HepG2 (cell line): ENCODE results near the gene RSPRY1.

Source experiments
- POLR2AphosphoS5 ChIP-seq: IDR thresholded peaks from 2 replicates; pipeline ENCODE4 v1.6.1; 2012; ENCODE audit warnings: low read depth, low read length
- SP1 ChIP-seq, 2 experiments: fragments of 450-650 bp in 1 of 2; sonication (generic) in 1 of 2; formaldehyde crosslinking in 1 of 2; IDR thresholded peaks; 2 replicates each; pipeline versions ENCODE4 v1.4.0 to v1.6.1; 2016 to 2020; ENCODE audit warnings: missing genetic modification reagents in 1 of 2

- TF ChIP-seq POLR2AphosphoS5 (no peak), SP1 (IDR thresholded peaks at IDR 0.05) (no peak), SP1 (CRISPR knock-in tag; IDR thresholded peaks at IDR 0.05) (no peak)
Measured at GRCh38 chr16:57157533-57157932, 28.6 kb upstream of the RSPRY1 start.
